ENCODE measurements around the gene FBXW7.

The FBXW7 gene

DNA sequence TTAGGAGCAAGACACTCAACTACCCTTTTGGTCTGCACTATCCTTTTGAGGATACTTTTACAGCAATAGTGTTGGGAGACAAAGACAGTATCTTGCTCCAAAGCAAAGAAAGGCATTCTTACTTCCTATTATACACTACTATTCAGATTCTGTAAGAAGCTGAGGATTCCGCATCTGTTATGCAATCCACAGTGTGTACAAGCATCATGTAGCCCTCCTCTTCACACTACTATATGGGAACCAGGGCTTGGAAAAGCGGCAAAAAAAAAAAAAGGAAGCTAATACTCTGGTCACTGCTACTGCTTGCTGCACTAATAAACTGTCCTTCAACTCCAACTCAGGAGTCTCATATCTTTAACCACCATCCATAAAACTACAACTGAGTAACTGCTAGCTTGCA lies 59.1 kb downstream of the FBXW7 start:
- no peak for DNase-seq (ENCODE audit: low read depth, low spot score)

DNA sequence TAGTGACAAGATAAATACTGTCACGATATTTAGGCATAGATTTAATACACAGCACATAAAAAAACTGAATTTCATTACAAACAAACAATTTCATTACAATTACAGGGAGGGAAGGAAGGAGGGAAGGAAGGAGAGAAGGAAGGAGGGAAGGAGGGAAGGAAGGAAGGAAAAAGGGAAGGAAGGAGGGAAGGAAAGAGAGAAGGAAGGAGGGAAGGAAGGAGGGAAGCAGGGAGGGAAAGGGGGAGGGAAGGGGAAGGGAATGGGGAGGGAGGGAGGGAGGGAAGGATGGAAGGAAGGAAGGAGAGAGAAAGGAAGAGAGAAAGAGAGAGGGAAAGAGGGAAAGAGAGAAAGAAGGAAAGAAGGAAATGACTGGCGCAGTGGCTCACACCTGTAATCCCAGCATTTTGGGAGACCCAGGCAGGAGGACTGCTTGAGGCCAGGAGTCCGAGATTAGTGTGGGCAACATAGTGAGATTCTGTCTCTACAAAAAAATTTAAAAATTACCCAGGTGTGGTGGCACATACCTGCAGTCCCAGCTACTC lies 64.6 kb downstream of the FBXW7 start:
- DNase-seq (ENCODE audit: low read depth, low spot score): no peak

DNA sequence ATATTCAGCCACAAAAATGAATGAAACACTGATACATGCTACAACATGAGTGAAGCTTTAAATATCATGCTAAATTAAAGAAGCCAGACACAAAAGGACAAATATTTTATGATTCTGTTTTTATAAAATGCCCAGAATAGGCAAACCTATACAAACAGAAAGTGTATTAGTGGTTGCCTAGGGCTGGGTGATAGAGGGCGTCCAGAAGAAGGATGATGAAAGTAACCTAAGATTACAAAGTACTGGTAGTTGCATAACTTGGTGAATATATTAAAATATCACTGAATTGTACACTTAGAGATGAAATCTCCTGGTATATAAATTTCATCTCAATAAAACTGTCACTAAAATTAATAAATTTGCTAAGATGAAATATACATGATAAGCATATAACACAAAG lies 67.5 kb downstream of the FBXW7 start:
- no peak for DNase-seq (ENCODE audit: low read depth, low spot score)

DNA sequence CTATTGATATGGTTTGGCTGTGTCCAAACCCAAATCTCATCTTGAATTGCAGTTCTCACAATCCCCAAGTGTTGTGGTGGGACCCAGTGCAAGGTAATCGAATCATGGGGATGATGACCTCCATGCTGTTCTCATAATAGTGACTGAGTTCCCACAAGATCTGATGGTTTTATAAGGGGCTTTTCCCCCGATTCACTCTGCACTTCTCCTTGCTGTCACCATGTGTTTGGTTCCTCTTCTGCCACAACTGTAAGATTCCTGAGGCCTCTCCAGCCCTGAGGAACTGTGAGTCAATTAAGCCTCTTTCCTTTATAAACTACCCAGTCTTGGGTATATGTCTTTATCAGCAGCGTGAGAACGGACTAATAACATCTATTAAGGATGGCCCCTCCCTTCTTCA lies 68.8 kb downstream of the FBXW7 start:
- no peak for DNase-seq (ENCODE audit: low read depth, low spot score)

DNA sequence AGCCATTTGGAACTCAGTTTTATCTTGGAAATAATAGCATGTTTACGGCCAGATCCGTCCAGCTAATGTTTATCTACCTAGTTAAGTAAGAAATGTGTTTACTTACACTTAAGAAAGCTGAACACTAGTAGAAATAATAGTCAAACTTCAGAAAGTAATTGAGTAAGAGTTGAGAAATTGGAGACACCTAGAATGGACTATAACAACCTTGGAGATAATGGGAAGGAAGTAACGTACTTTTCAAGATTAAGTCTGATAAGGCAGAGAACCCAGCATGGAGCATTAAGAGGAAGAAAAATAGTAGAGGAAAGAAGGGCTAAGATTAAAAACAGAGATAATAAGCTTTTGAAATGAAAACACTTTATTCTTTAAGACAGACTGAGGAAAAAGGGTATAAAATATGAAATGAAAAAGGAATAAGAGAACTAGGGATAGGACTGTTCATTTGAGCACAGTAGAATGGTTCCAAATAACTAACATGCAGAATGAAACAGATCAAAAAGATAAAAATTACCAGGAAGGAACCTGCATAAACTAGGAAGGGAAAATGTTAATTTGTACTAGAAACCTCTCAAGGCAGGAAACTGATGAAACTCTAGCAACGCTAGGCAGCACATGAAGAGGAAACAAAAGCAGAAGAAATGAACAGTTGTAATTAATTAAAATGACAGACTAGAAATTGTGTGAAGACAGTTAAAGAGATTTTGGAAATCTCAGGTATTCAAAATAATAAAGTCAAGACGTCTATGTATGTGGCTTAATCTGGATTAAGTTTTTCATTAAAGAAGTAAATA lies 71.7 kb downstream of the FBXW7 start:
- DNase-seq (ENCODE audit: low read depth, low spot score): no peak

DNA sequence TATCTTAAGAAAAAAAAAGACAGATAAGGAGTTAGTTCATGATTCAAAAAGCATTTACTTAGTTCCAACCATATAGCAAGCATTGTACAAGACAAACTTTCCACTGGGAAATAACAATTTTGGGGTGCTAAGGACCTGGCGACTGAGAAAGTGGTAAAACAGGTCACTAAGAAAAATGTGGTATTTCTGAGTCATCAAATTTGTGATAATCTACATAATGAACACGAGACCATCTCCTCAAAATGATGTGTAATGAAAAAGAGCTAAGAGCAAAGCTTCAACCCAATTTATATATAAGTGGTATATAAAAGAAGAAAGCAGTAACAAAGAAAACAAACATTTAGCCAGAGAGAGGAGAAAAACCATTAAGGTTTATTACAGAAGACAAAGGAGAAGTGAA lies 72.3 kb downstream of the FBXW7 start:
- no peak for DNase-seq (ENCODE audit: low read depth, low spot score)

DNA sequence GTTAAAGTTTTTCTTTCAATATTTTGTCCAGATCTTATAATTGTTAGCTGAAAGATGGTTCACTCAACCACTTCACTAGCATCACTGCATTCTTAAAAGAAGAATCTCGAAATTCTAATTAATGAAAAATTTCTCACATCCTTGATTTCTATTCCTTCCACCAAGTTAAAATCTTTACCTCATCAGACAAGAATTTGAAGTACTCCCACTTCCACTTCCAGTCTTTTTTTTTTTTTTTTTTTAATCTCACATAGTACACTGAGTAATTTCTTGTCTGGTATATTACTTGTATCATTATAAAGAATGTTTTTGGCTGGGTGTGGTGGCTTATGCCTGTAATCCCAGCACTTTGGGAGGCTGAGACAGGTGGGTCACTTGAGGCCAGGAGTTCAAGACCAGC lies 73.2 kb downstream of the FBXW7 start:
- no peak for DNase-seq (ENCODE audit: low read depth, low spot score)

DNA sequence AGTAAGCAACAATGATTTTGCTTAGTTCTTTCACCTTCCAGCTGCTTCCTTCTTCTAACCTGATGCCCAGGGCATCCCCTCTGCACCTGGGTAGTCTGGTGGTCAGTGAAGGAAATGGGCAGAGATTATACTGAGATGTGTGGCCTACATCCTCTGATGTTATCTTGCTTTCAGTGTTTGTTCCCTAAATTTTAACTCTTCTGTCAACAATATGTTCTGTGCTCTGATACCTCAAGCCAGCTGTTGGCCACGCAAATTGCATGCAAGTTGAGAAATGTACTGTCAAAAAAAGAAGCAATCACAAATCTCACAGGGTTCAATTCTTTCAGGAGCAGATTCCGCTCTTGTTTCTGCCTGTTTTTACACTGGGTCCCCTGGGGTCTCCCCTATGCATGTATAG lies 73.8 kb downstream of the FBXW7 start:
- DNase-seq (ENCODE audit: low read depth, low spot score): no peak

DNA sequence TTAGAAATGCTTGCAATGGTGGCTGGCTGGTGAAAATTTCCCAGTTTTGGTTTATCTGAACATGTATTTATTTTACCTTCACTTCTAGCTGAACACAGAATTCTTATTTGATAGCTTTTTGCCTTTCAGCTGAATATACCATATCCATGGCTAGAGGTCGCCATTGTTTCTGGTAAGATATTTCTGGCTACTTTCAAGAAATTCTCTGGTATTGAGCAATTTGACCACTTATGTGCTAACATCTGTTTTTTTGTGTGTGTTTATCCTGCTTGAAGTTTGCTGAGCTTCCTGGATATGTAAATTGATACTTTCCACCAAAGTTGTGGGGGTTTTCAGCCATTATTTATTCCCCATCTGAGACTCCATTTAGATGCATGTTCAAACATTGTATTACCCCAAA lies 75.4 kb downstream of the FBXW7 start:
- DNase-seq (ENCODE audit: low read depth, low spot score): no peak

DNA sequence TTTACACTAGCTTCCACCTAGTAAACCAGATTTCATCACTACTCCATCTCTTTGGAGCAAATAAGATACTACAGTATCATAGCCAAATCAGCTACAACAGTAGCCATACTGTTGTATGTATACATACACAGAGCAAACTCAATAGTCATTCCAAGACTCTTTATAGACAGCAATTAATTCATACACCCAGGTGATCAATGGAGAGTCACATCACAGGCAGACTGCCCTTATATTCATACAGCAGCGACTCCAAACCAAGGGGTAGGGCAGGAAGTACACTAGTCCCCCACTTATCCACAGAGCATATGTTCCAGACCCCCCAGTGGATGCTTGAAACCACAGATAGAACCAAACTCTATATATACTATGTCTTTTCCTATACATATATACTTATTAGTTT lies 76.6 kb downstream of the FBXW7 start:
- DNase-seq (ENCODE audit: low read depth, low spot score): no peak

DNA sequence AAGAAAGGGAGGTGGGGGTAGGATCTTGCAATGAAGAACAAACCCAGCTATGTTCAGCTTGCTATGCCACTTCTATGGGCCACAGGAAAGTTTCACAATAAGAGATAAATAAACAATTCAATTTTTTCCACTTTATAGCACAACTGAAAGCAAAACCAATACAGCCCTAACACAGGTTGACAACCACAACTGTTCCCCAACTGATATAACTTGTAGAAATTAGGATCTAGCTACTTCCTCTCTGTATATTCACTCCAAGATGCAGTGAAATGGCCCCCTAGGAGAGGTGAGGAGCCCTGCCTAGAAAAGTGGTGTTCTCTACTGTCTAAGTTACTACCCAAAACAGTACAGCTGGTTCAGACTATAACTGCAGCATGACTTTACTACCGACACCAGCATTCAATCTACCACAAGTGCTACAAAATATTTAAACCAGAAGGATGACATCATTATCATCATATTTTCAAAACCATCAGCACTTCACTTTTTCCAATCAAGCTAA lies 77.0 kb downstream of the FBXW7 start:
- no peak for DNase-seq (ENCODE audit: low read depth, low spot score)

DNA sequence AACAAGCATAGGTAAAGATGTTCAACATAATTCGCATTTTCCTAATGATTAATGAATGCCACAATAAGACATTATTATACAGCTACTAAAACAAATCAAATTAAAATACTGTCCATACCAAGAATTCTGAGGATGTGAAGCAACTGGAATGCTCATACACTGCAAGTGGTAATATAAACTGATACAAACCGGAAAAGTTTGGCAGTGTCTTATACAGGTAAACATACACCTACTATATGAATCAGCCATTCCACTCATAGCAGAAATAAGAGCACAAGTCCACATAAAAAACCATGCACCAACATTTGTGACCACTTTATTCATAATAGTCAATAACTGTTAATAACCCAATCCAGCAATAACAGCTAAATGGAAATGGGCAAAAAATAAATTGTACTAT lies 79.3 kb downstream of the FBXW7 start:
- no peak for DNase-seq (ENCODE audit: low read depth, low spot score)

DNA sequence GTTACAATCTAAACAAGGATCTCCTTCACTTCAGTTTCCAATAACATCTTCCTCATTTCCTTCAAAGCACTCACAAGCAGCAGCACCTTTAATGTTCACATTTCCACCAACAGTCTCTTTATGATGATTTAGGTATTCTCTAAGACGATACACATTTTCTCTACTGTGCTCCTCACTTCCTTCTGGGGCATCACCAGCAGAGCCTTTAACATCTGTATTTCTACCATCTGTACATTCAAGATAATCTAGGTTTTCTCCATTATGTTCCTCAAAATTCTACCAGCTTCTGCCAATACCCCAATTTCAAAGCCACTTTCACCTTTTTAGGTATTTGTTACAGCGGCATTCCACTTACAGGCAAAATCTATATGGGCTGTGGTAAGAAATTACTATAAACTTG lies 80.6 kb downstream of the FBXW7 start:
- no peak for DNase-seq (ENCODE audit: low read depth, low spot score)

DNA sequence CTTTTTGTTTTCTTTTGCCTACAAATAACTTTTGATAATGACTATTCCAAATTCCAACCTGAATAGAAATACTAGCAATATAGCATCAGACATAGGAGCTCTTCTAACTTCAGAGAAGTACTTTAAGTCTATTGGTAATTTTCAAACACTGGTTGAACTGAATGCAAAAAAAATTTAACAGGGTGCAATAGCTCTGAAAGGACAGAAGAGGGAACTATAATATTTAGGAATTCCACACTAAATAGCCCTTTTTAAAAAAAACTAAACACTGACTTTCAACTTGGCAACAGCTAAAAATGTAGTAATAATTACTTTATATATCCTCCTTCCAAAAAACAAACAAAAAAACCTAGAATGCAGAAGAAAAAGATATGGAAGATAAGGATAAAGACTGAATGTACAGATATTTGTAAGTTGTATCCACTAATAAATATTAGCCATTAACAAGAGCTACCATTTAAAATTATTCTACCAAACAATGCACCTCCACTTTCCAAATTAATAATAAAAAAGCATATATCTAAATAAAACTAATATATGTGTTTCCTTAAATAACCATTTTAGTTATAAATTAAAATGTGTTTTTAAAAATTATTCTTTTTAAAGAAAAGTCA lies 81.4 kb downstream of the FBXW7 start:
- no peak for DNase-seq (ENCODE audit: low read depth, low spot score)

DNA sequence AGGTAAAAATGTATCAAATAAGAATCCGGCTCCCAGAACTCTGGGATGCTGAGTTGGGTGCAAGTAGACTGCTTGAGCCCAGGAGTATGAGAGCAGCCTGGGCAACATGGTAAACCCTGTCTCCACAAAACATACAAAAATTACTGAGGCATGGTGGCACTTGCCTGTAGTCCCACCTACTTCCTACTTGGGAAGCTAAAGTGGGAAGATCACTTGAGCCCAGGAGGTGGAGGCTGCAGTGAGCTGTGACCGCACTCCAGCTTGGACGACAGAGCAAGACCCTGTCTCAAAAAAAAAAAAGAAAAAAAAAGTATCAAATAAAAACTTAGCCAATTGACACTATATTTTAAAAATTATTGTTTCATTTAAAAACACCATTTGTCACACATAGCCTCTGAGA lies 84.4 kb downstream of the FBXW7 start:
- DNase-seq (ENCODE audit: low read depth, low spot score): no peak

DNA sequence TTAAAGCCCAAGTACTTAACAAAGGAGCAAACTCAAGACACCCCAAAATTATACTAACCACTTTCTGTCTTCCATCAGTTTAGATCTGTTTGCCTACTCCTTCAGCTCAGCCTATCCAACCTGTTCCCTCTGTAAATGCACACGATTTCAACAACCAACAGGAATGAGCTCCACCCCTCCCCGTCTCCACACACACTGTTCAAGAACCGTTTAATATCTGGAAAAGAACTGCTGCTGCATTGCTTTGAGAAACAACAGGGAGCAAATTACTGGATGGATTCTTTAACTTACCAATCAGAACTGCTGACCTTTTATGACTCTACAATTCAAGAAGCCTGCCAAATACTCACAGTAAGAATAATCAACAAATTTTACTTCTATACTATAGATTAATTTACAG lies 87.0 kb downstream of the FBXW7 start:
- no peak for DNase-seq (ENCODE audit: low read depth, low spot score)

DNA sequence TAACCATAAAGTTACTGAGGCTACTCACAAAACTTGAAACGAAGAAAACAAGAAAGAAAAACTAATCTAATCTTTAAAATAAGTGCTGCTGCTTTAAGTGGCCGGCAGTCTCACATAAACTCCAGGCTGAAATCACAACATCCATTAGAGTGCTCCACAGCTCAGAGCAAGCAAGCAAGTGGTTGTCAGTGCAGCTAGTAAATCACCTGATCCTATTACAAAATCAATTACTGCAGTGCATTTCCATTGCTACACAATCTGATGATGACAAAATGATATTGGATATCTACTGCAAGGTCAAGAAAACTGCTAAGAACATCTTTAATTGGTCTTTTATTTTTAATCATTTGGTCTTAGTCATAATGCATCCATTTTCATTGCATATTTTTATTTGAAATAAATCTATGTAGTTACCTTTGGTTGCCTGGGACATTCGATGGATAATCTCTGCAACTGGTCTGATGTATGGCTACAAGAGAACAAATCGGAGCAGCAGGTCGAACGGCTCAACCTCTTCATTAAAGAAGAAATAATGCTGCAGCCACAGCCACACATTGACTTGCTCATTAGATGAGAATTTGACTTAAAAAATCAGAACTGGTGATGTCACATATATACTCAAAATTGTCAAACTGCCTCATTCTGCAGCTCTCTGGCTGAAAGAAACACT lies 87.7 kb downstream of the FBXW7 start:
- no peak for DNase-seq (ENCODE audit: low read depth, low spot score)

DNA sequence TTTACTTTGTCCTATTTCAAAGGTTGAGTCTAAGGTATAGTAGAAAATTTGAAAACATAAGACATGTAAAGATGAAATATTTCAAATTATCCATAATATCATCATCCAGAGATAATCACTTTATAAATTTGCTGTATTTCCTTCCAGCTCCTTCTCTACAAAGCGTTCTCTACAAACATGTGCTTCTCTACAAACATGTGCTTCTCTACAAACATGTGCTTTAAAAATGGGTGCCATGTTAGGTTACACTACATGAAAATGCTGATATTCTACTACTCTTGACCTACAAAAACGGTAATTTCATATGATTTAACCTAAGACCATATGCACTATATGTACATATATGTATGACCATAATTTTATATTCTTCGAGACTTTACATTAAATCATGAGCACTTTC lies 92.0 kb downstream of the FBXW7 start:
- DNase-seq (ENCODE audit: low read depth, low spot score): no peak

DNA sequence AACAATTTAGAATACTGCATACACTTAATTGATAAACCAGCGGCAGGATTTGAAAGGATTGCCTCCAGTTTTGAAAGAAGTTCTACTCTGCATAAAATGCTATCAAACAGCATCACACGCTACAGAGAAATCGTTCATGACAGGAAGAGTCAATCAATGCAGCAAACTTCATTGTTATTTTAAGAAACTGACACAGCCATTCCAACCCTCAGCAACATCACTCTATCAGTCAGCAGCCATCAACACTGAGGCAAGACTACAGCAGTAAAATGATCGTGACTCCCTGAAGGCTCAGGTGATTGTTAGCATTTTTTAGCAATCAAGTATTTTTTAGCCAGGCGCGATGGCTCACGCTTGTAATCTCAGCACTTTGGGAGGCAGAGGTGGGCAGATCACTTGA lies 98.3 kb downstream of the FBXW7 start:
- DNase-seq (ENCODE audit: low read depth, low spot score): no peak

DNA sequence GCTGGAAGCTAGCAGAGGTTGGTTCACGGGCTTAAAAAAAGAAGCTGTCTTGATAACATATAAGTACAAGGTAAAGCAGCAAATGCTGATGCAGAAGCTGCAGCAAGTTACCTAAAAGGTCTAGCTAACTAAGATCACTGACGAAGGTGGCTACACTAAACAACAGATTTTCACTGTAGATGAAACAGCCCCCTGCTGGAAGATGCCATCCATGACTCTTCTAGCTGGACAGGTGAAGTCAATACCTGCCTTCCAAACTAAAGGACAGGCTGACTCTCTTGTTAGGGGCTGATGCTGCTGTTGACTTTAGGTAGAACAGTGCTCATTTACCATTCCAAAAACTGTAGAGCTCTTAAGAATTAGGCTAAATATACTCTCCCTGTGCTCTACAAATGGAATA lies 99.5 kb downstream of the FBXW7 start:
- no peak for DNase-seq (ENCODE audit: low read depth, low spot score)

DNA sequence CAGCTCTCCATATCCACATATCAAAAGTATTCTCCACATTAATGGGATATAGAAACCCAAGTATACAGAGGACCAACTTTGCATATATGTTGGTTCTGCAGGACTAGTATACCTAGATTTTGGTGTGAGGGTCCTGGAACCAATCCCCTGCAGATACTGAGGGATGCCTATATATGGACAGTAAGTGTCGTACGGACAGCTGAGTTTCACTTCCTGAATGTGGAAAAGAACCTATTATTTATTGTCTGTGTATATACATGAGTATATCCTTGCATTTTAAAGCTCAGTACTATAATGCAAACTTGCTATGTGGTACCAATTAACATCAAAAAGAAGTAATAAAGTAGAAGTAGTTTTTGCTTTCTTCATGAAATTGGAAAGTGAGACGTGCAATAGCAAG lies 101.9 kb downstream of the FBXW7 start:
- DNase-seq (ENCODE audit: low read depth, low spot score): no peak

DNA sequence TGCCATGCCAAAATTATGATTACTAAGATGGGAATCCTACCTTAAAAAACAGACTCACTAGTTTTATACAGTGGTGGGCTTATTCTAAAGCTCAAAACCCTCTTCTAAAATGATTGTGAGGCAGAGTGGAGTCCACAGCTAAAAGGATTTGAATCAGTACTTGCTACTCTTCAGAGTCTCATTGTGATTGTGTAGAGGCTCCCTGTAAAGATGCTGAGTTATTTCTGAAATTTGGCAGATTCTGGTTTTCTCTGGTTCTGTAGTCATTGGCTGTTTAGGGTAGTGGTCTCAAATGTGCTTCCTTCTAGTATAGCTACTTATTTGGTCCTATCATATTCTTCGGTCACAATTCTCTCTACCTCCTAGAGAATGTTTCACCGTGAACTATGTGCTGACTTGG lies 104.1 kb downstream of the FBXW7 start:
- DNase-seq (ENCODE audit: low read depth, low spot score): no peak

DNA sequence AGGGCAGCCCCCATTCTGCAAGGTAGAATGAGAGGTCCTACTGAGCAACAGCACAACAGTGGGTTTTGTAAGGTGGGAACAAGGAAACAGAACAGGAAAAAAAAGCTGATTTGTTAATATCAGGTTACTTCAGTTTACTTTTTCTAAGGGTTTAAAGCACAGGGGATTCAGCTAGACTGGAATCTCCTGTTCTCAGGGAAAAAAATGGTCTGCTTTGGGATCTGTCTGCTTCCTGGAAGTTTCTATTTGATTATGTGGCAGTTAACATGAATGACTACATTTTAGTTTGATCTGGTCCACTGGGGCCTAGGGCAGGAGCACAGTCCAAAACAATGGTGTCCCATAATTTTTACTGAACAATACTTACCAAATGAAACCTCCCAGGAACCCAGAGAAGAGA lies 104.6 kb downstream of the FBXW7 start:
- DNase-seq (ENCODE audit: low read depth, low spot score): no peak

Measured in activated CD4-positive, CD25-positive, alpha-beta regulatory T cell treated with anti-CD3 and anti-CD28 coated beads, Interleukin-2, amount 50 U/mL, for 16 hours (primary cell).